Thoracic aorta (tissue), 2 donors: ENCODE data around the gene KRTAP12-3. TPM values are rescaled to one million over a fixed set of nuclear protein-coding genes. Genes with fewer than 3 reads are reported as not detected.
"Not testable (repeated sequence)": the region's sequence is repeated elsewhere in the genome, so short reads cannot be mapped to it uniquely, and the experiment has no call there.

Experiments
- ATAC-seq: fragments of 150-250 bp; one replicate; pipeline ENCODE4 v1.8.0; 2017; ENCODE audit warnings: low read depth; ENCODE audit not compliant: insufficient number of reproducible peaks, low FRiP score
- DNase-seq: peaks from one replicate; pipeline ENCODE4 v3.0.0-alpha.2; 2020; ENCODE audit warnings: low spot score
- H3K27ac ChIP-seq, 2 donors: fragments of 200-600 bp; sonication (generic); 1 replicate in 1 of 2; 2 replicates in 1 of 2; pipeline ENCODE4 v1.5.1; 2016; ENCODE audit warnings: mild to moderate bottlenecking in 2 of 2, moderate library complexity in 2 of 2
- H3K27me3 ChIP-seq: fragments of 200-600 bp; sonication (generic); replicated peaks from 2 replicates; pipeline ENCODE4 v1.6.0; 2016; ENCODE audit warnings: mild to moderate bottlenecking; ENCODE audit not compliant: insufficient read depth
- H3K36me3 ChIP-seq: fragments of 200-600 bp; sonication (generic); one replicate; pipeline ENCODE4 v1.5.1; 2016
- H3K4me1 ChIP-seq, 2 donors: fragments of 200-600 bp; sonication (generic); 1 replicate in 1 of 2; 2 replicates in 1 of 2; pipeline versions ENCODE4 v1.5.1 to v1.6.0; 2016; ENCODE audit warnings: low read depth in 2 of 2, mild to moderate bottlenecking in 1 of 2; ENCODE audit not compliant: control insufficient read depth in 1 of 2
- H3K4me3 ChIP-seq: fragments of 200-600 bp; sonication (generic); 2 replicates; pipeline ENCODE4 v1.5.1; 2016; ENCODE audit warnings: mild to moderate bottlenecking
- H3K9me3 ChIP-seq: fragments of 200-600 bp; sonication (generic); 2 replicates; pipeline ENCODE4 v1.5.1; 2016
- total RNA-seq, 2 donors: library from RNA; depleted of rRNA; stranded (reverse); fragments of >200 nt; gene quantifications; one replicate each; pipeline versions ENCODE4 v1.1.0 to v1.2.3, GENCODE V29; 2016
- TF ChIP-seq, protein P1 (sequence below): fragments of 200-600 bp; sonication (generic); IDR thresholded peaks from one replicate; pipeline ENCODE4 v1.5.1; 2019; ENCODE audit warnings: antibody characterized with exemption

KRTAP12-3 gene
- total RNA-seq, 2 donors from 2014 or later: not detected

GRCh38 chr21:44681861-44682579 lies 24.3 kb downstream of the KRTAP12-3 start, which contains the start of gene KRTAP12-1:
Gene KRTAP12-1, minus strand, starts transcription at chr21:44682163. Its CDS starts 40 bp downstream, at chr21:44682123.
- Histone ChIP-seq H3K4me1 (no peaks in the 10 kb centered on the region), H3K27me3 (no peaks in the 10 kb centered on the region), H3K9me3 (no peaks in the 10 kb centered on the region), H3K36me3 (no peaks in the 10 kb centered on the region), H3K27ac (no peak within 1 kb of the TSS), H3K4me3 (no peak within 1 kb of the TSS)
- DNase-seq (no peak), ATAC-seq (no peak)
- TF ChIP-seq, protein P1, sequence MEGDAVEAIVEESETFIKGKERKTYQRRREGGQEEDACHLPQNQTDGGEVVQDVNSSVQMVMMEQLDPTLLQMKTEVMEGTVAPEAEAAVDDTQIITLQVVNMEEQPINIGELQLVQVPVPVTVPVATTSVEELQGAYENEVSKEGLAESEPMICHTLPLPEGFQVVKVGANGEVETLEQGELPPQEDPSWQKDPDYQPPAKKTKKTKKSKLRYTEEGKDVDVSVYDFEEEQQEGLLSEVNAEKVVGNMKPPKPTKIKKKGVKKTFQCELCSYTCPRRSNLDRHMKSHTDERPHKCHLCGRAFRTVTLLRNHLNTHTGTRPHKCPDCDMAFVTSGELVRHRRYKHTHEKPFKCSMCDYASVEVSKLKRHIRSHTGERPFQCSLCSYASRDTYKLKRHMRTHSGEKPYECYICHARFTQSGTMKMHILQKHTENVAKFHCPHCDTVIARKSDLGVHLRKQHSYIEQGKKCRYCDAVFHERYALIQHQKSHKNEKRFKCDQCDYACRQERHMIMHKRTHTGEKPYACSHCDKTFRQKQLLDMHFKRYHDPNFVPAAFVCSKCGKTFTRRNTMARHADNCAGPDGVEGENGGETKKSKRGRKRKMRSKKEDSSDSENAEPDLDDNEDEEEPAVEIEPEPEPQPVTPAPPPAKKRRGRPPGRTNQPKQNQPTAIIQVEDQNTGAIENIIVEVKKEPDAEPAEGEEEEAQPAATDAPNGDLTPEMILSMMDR: no peak

- H3K9me3 ChIP-seq: no peaks in the 10 kb centered on the region
- no peak overlapping the region for H3K27ac ChIP-seq
- no peaks in the 10 kb centered on the region for H3K4me1 ChIP-seq
- no peak overlapping the region for H3K4me3 ChIP-seq
- H3K27me3 ChIP-seq: no peaks in the 10 kb centered on the region
- H3K36me3 ChIP-seq: no peaks in the 10 kb centered on the region
- ATAC-seq (no peak), DNase-seq (no peak)
- TF ChIP-seq, protein P1: no peak
Observed at GRCh38 chr21:44682580-44683151, 24.9 kb downstream of the KRTAP12-3 start.

DNA sequence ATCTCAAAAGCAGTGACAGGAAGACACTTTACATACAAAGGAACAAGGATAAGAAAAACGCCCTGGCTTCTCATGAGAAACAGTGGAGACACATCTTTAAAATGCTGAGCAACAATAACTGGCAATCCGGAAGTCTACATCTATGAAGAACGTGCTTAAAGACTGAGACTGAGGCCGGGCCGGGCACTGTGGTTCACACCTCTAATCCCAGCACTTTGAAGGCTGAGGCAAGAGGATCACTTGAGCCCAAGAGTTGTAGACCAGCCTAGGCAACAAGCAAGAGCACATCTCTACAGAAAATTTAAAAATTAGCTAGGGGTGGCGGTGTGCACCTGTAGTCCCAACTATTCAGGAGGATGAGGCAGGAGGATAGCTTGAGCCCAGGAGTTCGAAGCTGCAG lies 26.3 kb downstream of the KRTAP12-3 start:
- TF ChIP-seq, protein P1: no peak
- Histone ChIP-seq H3K36me3 (no peaks in the 10 kb centered on the region), H3K27me3 (no peaks in the 10 kb centered on the region), H3K9me3 (no peaks in the 10 kb centered on the region), H3K4me3 (no peak overlapping the region), H3K4me1 (no peaks in the 10 kb centered on the region), H3K27ac (no peak overlapping the region)
- ATAC-seq (no peak), DNase-seq (no peak)

DNA sequence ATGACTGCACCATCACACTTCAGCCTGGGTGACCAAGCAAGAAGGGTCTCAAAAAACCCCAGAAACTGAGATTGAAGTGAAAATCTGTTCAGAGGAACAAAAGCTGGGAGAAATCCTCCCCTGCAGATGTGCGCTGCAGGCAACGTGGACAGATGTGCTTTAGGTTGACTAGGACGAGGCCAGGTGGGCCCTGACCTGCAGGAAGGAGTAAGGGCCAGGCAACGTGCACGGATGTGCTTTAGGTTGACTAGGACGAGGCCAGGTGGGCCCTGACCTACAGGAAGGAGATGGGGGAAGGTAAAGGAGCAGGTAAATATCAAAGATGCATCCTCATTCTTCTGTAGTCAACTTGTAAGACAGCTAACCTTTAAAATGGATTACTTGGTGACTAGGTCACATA lies 26.8 kb downstream of the KRTAP12-3 start:
- TF ChIP-seq, protein P1: no peak
- H3K36me3 ChIP-seq: no peaks in the 10 kb centered on the region
- no peak for ATAC-seq
- no peaks in the 10 kb centered on the region for H3K27me3 ChIP-seq
- DNase-seq: no peak
- no peak overlapping the region for H3K27ac ChIP-seq
- H3K4me1 ChIP-seq: no peaks in the 10 kb centered on the region
- no peak overlapping the region for H3K4me3 ChIP-seq
- no peaks in the 10 kb centered on the region for H3K9me3 ChIP-seq

- ATAC-seq, H3K4me3 ChIP-seq, H3K9me3 ChIP-seq, H3K36me3 ChIP-seq, H3K27me3 ChIP-seq, H3K27ac ChIP-seq, DNase-seq, H3K4me1 ChIP-seq: not testable (repeated sequence)
Observed at GRCh38 chr21:44685050-44685449, 27.3 kb downstream of the KRTAP12-3 start.
